Esophagus squamous epithelium (tissue), 4 donors: ENCODE data around the gene CARMIL1.

Experiments used
- CTCF ChIP-seq, 6 experiments: fragments of 450-650 bp in 4 of 6; fragments of 200-600 bp in 2 of 6; sonication (generic) in 2 of 6; IDR thresholded peaks; one replicate each; pipeline ENCODE4 v1.5.1; 2016 to 2019; ENCODE audit warnings: antibody characterized with exemption in 6 of 6, mild to moderate bottlenecking in 4 of 6, moderate library complexity in 4 of 6
- POLR2A ChIP-seq, 4 donors: fragments of 450-650 bp; IDR thresholded peaks; one replicate each; pipeline ENCODE4 v1.6.1; 2017; ENCODE audit warnings: antibody characterized with exemption in 4 of 4, mild to moderate bottlenecking in 4 of 4, moderate library complexity in 3 of 4

- no peak for TF ChIP-seq CTCF (IDR thresholded peaks at IDR 0.05)
- TF ChIP-seq POLR2A (IDR thresholded peaks at IDR 0.05), result no peak
Measured at GRCh38 chr6:25645916-25646315, 366.7 kb downstream of the CARMIL1 start.
